K562 (cell line): ENCODE data around the gene CAPN2. TPM values are rescaled to one million over a fixed set of nuclear protein-coding genes. Genes with fewer than 3 reads are reported as not detected.

Experiments
- BRF1 ChIP-seq: IDR thresholded peaks from 3 replicates; pipeline ENCODE4 v1.6.1; 2011; ENCODE audit warnings: borderline replicate concordance, mild to moderate bottlenecking; ENCODE audit not compliant: insufficient read length; ENCODE audit errors: extremely low read depth
- CCAR2 ChIP-seq: fragments of 200-400 bp; formaldehyde crosslinking; IDR thresholded peaks from 2 replicates; pipeline ENCODE4 v1.6.1; 2017; ENCODE audit warnings: mild to moderate bottlenecking, low read depth, low read length
- HCFC1 ChIP-seq: IDR thresholded peaks from 2 replicates; pipeline ENCODE4 v1.6.1; 2012; ENCODE audit warnings: low read depth, low read length, improper control_type of control experiment
- HNRNPK ChIP-seq: fragments of 200-400 bp; formaldehyde crosslinking; IDR thresholded peaks from one replicate; pipeline ENCODE4 v1.6.1; 2018; ENCODE audit warnings: mild to moderate bottlenecking, low read depth, low read length; ENCODE audit not compliant: poor library complexity, severe bottlenecking
- LCOR ChIP-seq: sonication (generic); formaldehyde crosslinking; IDR thresholded peaks from 2 replicates; pipeline ENCODE4 v1.8.0; 2022; ENCODE audit warnings: mild to moderate bottlenecking, missing genetic modification reagents
- MED1 ChIP-seq: sonication (generic); formaldehyde crosslinking; IDR thresholded peaks from 2 replicates; pipeline ENCODE4 v1.8.1; 2023; ENCODE audit warnings: missing genetic modification reagents, borderline replicate concordance
- OTX1 ChIP-seq: fragments of 450-650 bp; formaldehyde crosslinking; IDR thresholded peaks from 2 replicates; pipeline ENCODE4 v1.4.0; 2022; ENCODE audit warnings: mild to moderate bottlenecking
- POLR2H ChIP-seq: IDR thresholded peaks from 2 replicates; pipeline ENCODE4 v1.6.1; 2016; ENCODE audit warnings: missing genetic modification characterization, low read depth, mild to moderate bottlenecking, control low read depth, missing compliant biosample characterization, moderate library complexity
- RBFOX2 ChIP-seq: fragments of 200-400 bp; formaldehyde crosslinking; IDR thresholded peaks from 2 replicates; pipeline ENCODE4 v1.6.1; 2017; ENCODE audit warnings: low read depth, mild to moderate bottlenecking, low read length, moderate library complexity
- SRSF9 ChIP-seq: fragments of 200-400 bp; formaldehyde crosslinking; IDR thresholded peaks from 2 replicates; pipeline ENCODE4 v1.6.1; 2017; ENCODE audit warnings: low read depth, low read length, borderline replicate concordance
- TAF15 ChIP-seq: fragments of 200-400 bp; formaldehyde crosslinking; IDR thresholded peaks from 2 replicates; pipeline ENCODE4 v1.6.1; 2017; ENCODE audit warnings: mild to moderate bottlenecking, low read depth, low read length, moderate library complexity
- ZSCAN29 ChIP-seq: fragments of 450-650 bp; IDR thresholded peaks from 2 replicates; pipeline ENCODE4 v1.6.1; 2017
- polyA plus RNA-seq, 8 experiments: library from polyadenylated mRNA; depleted of rRNA in 4 of 8; stranded (reverse) in 5 of 8; unstranded in 3 of 8; fragments of >200 nt; fragmentation: Nextera tagmentation in 2 of 8; fragmentation: Illumina TruSeq in 1 of 8; extraction: Ambion mirVana in 2 of 8; extraction: Trizol in 1 of 8; gene quantifications; 2 replicates each; pipeline versions ENCODE4 v1.2.1 to v1.2.3, GENCODE V29; 2011 to 2014; ENCODE audit warnings: inconsistent platforms in 1 of 8, missing spikeins in 1 of 8
- total RNA-seq, 7 experiments: library from RNA; depleted of rRNA in 6 of 7; stranded (reverse); fragments of >200 nt in 6 of 7; fragmentation: Illumina TruSeq in 2 of 7; extraction: Trizol in 2 of 7; gene quantifications; 2 replicates each; pipeline versions ENCODE4 v1.2.1 to v1.2.3, GENCODE V29; 2011 to 2021; ENCODE audit warnings: low replicate concordance in 1 of 7
- TF ChIP-seq, protein P1 (sequence below): fragments of 250-450 bp; sonication (Bioruptor Pico); IDR thresholded peaks from 2 replicates; pipeline ENCODE4 v1.5.0; 2021; ENCODE audit warnings: mild to moderate bottlenecking, borderline replicate concordance
- TF ChIP-seq, protein P2 (sequence below): sonication (generic); formaldehyde crosslinking; IDR thresholded peaks from 2 replicates; pipeline ENCODE4 v1.8.0; 2022; ENCODE audit warnings: missing genetic modification reagents, mild to moderate bottlenecking, moderate library complexity, borderline replicate concordance
- TF ChIP-seq, protein P3 (sequence below): fragments of 450-650 bp; formaldehyde crosslinking; IDR thresholded peaks from 2 replicates; pipeline ENCODE4 v1.4.0; 2022; ENCODE audit warnings: missing genetic modification characterization
- TF ChIP-seq, protein P4 (sequence below): fragments of 450-650 bp; formaldehyde crosslinking; IDR thresholded peaks from 2 replicates; pipeline ENCODE4 v1.4.0; 2020; ENCODE audit warnings: mild to moderate bottlenecking, moderate library complexity

CAPN2 gene
- total and polyA plus RNA-seq, 9 of the 15 experiments (the other 6 are each of a cell fraction or from before 2014, with no cell fraction given): 24.6 to 157 (median 101) TPM

DNA sequence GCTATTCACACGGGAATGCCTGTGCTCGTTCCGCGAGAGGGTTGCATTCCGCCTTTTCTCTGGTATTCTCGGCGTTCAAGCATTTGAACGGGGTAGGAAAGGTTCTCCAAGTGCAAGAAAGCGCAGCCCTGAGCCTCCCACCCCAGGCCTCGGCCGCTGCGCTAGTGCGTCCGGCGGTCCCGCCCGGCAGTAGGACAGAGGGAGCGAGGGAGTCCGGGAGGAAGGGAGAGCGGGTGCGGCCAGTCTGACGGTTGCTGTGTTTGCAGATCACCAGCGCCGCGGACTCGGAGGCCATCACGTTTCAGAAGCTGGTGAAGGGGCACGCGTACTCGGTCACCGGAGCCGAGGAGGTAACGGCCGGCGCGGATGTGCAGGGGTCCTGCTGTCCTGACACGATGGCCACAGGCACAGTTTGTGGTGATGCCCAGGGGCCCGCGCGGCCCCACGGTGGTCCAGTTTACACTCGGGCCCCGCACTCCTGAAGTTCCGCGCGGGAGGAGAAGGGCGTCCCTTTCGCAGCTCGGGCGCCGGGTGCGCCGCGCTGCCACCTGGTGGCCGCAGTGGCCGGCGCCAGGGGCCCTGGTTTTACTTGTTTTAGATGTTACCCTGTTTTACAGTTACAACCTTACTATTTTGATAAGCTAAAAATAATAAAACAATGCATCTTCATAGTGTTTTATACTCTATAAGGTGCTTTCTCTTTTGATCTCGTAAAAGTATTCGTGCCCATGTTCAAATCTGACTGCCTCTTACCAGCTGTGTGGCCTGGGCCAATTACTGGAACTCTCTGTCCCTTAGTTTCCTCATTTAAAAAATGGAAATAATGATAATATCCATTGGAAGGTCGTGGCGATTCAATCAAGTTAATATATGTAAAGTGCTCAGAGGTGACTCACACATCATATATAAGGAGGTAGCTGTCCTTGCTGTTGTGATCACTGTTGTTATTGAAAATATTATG lies 36.7 kb downstream of the CAPN2 start (continued):
- TF ChIP-seq, protein P1, sequence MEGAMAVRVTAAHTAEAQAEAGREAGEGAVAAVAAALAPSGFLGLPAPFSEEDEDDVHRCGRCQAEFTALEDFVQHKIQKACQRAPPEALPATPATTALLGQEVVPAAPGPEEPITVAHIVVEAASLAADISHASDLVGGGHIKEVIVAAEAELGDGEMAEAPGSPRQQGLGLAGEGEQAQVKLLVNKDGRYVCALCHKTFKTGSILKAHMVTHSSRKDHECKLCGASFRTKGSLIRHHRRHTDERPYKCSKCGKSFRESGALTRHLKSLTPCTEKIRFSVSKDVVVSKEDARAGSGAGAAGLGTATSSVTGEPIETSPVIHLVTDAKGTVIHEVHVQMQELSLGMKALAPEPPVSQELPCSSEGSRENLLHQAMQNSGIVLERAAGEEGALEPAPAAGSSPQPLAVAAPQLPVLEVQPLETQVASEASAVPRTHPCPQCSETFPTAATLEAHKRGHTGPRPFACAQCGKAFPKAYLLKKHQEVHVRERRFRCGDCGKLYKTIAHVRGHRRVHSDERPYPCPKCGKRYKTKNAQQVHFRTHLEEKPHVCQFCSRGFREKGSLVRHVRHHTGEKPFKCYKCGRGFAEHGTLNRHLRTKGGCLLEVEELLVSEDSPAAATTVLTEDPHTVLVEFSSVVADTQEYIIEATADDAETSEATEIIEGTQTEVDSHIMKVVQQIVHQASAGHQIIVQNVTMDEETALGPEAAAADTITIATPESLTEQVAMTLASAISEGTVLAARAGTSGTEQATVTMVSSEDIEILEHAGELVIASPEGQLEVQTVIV (CRISPR knock-in tag): no peak
- TF ChIP-seq LCOR (CRISPR knock-in tag) (no peak), TAF15 (no peak), CCAR2 (no peak), OTX1 (no peak), RBFOX2 (no peak), SRSF9 (no peak), MED1 (CRISPR knock-in tag) (no peak), HCFC1 (no peak), ZSCAN29 (no peak), HNRNPK (no peak), BRF1 (no peak), POLR2H (no peak)
- TF ChIP-seq, protein P2, sequence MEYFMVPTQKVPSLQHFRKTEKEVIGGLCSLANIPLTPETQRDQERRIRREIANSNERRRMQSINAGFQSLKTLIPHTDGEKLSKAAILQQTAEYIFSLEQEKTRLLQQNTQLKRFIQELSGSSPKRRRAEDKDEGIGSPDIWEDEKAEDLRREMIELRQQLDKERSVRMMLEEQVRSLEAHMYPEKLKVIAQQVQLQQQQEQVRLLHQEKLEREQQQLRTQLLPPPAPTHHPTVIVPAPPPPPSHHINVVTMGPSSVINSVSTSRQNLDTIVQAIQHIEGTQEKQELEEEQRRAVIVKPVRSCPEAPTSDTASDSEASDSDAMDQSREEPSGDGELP: peak; percentile 65; the same call in 1 of the 2 replicates
- TF ChIP-seq, protein P3, sequence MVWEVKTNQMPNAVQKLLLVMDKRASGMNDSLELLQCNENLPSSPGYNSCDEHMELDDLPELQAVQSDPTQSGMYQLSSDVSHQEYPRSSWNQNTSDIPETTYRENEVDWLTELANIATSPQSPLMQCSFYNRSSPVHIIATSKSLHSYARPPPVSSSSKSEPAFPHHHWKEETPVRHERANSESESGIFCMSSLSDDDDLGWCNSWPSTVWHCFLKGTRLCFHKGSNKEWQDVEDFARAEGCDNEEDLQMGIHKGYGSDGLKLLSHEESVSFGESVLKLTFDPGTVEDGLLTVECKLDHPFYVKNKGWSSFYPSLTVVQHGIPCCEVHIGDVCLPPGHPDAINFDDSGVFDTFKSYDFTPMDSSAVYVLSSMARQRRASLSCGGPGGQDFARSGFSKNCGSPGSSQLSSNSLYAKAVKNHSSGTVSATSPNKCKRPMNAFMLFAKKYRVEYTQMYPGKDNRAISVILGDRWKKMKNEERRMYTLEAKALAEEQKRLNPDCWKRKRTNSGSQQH (CRISPR knock-in tag): no peak
- TF ChIP-seq, protein P4, sequence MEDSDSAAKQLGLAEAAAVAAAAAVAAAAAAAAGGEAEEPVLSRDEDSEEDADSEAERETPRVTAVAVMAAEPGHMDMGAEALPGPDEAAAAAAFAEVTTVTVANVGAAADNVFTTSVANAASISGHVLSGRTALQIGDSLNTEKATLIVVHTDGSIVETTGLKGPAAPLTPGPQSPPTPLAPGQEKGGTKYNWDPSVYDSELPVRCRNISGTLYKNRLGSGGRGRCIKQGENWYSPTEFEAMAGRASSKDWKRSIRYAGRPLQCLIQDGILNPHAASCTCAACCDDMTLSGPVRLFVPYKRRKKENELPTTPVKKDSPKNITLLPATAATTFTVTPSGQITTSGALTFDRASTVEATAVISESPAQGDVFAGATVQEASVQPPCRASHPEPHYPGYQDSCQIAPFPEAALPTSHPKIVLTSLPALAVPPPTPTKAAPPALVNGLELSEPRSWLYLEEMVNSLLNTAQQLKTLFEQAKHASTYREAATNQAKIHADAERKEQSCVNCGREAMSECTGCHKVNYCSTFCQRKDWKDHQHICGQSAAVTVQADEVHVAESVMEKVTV (CRISPR knock-in tag): peak; percentile 81
